Measurements from ENCODE around the gene SHANK1.

SHANK1 gene

DNA sequence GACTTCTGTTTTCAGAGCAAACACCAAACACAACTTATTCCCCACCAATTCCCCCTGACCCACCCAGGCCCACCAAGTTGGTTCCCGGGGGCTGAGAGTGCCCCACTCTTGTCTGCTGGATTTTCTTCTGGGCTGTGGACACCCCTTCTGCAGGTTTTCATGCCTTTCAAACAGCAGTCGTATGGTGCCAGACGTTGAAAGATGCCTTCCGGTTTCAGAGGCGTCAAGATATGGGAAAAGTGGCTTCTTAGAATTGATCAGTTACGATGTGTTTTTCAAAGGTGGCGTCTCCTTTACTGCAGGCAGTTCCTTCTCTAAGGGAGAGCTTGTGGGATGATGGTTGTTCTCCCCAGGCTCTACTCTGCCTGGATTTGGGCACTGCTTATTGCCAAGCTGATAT is 16.3 kb upstream of the SHANK1 start:
- WGBS (ENCODE audit: insufficient coverage), result 74% methylated on average over 6 of the region's 7 CpGs
- Histone ChIP-seq H3K4me3 (ENCODE audit: control insufficient read depth in 1 of 7, extremely low read depth in 1 of 7, insufficient read depth in 4 of 7, low read depth in 2 of 7, low read length in 6 of 7) (no peak overlapping the region), H3K9me3 (ENCODE audit: control extremely low read depth in 1 of 5, control insufficient read depth in 4 of 5, insufficient read depth in 2 of 5, low read depth in 1 of 5, low read length in 4 of 5) (no peaks in the 10 kb centered on the region), H3K27ac (ENCODE audit: insufficient read depth in 1 of 2, low read depth in 1 of 2, low read length in 2 of 2, poor library complexity in 1 of 2, severe bottlenecking in 2 of 2) (peak overlapping the region in 1 of 2 experiments; percentile 25), H3K27me3 (replicated peaks in 2 of 5; ENCODE audit: control insufficient read depth in 4 of 5, insufficient read depth in 5 of 5, low read length in 4 of 5) (peaks cover 0 to 45% (median 8%) of the 10 kb centered on the region in 5 experiments), H3K36me3 (ENCODE audit: control insufficient read depth in 4 of 4, insufficient read depth in 4 of 4, low read length in 3 of 4) (no peaks in the 10 kb centered on the region), H3K4me1 (ENCODE audit: control extremely low read depth in 1 of 4, control insufficient read depth in 4 of 4, insufficient read depth in 4 of 4, low read length in 3 of 4) (no peaks in the 10 kb centered on the region)
- POLR2A ChIA-PET, result no interaction called here
- CTCF ChIA-PET, result no interaction called here
- no peak for DNase-seq

DNA sequence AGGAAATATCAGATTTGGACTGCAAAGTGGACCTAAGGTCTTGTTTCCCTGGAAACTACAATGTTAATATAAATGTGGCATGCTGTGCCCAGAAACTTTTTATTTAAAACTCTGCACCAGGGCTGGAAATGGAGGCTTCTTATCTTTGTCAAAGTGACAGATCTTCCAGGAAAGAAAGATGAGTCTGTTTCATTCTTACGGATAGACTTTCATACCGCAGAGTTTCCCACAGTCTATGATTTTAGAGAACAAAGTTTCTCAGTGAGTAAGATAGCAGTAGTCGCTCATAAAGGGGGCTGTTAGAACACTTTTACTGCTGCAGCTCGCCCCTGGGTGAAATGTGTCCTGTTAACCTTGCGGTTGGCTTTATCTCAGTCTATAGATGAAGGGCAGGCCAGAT is 10.3 kb upstream of the SHANK1 start:
- no peak for DNase-seq
- 85% methylated on average over 3 of the region's 5 CpGs for WGBS (ENCODE audit: insufficient coverage)
- H3K9me3 ChIP-seq (ENCODE audit: control extremely low read depth in 1 of 5, control insufficient read depth in 4 of 5, insufficient read depth in 2 of 5, low read depth in 1 of 5, low read length in 4 of 5), result no peaks in the 10 kb centered on the region
- ChIA-PET CTCF (no interaction called here), POLR2A (no interaction called here)
- no peak overlapping the region for H3K27ac ChIP-seq (ENCODE audit: insufficient read depth in 1 of 2, low read depth in 1 of 2, low read length in 2 of 2, poor library complexity in 1 of 2, severe bottlenecking in 2 of 2)
- peaks cover 0 to 2% (median 0%) of the 10 kb centered on the region in 4 experiments for H3K36me3 ChIP-seq (ENCODE audit: control insufficient read depth in 4 of 4, insufficient read depth in 4 of 4, low read length in 3 of 4)
- peaks cover 5 to 24% (median 16%) of the 10 kb centered on the region in 4 experiments for H3K4me1 ChIP-seq (ENCODE audit: control extremely low read depth in 1 of 4, control insufficient read depth in 4 of 4, insufficient read depth in 4 of 4, low read length in 3 of 4)
- H3K4me3 ChIP-seq (ENCODE audit: control insufficient read depth in 1 of 7, extremely low read depth in 1 of 7, insufficient read depth in 4 of 7, low read depth in 2 of 7, low read length in 6 of 7), result no peak overlapping the region
- H3K27me3 ChIP-seq (replicated peaks in 2 of 5; ENCODE audit: control insufficient read depth in 4 of 5, insufficient read depth in 5 of 5, low read length in 4 of 5), result peaks cover 0 to 8% (median 2%) of the 10 kb centered on the region in 5 experiments

DNA sequence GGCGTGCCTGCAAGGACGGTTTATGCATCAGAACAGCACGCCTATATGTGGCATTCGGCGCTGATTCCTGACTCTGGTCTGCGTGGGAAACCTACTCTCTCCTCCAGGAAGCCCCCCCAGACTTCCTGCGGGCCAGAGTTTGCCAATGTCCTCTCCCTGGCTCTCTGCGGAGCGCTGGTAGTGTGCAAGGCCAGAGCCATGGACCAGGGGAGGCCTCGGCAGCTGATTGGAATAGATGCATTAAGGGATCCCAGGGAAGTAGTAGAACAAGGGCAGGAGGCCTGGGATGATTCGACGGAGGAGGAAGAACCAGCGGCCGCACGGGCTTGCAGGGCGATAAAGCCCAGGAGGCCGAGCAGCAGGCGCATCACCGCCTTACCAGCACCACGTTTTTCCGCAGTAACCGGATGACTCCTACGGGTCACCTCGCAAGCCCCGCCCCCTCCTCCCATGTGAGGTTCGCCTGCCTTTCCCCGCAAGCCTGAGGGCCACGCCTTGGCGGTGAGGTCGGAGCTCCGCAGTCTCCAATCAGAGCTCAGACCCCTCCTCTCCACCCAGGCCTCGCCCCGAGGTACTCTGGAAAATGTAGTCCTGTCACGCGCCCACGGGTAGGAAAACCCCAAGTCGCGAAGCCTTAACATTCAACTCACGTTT is 8.6 kb upstream of the SHANK1 start:
- ChIA-PET POLR2A (no interaction called here), CTCF (interaction anchor here (1.1 kb wide), 1 partner anchor 39 kb away, joined by 3 read pairs; no protein-coding TSS in a partner anchor)
- Histone ChIP-seq H3K27ac (ENCODE audit: insufficient read depth in 1 of 2, low read depth in 1 of 2, low read length in 2 of 2, poor library complexity in 1 of 2, severe bottlenecking in 2 of 2) (peak overlapping the region in 1 of 2 experiments; percentile 32), H3K9me3 (ENCODE audit: control extremely low read depth in 1 of 5, control insufficient read depth in 4 of 5, insufficient read depth in 2 of 5, low read depth in 1 of 5, low read length in 4 of 5) (no peaks in the 10 kb centered on the region), H3K4me3 (ENCODE audit: control insufficient read depth in 1 of 7, extremely low read depth in 1 of 7, insufficient read depth in 4 of 7, low read depth in 2 of 7, low read length in 6 of 7) (peak overlapping the region in 3 of 7 experiments; percentile 26 to 42 (median 29)), H3K36me3 (ENCODE audit: control insufficient read depth in 4 of 4, insufficient read depth in 4 of 4, low read length in 3 of 4) (peaks cover 0 to 2% (median 0%) of the 10 kb centered on the region in 4 experiments), H3K4me1 (ENCODE audit: control extremely low read depth in 1 of 4, control insufficient read depth in 4 of 4, insufficient read depth in 4 of 4, low read length in 3 of 4) (peaks cover 5 to 37% (median 27%) of the 10 kb centered on the region in 4 experiments), H3K27me3 (replicated peaks in 2 of 5; ENCODE audit: control insufficient read depth in 4 of 5, insufficient read depth in 5 of 5, low read length in 4 of 5) (peaks cover 0 to 11% (median 9%) of the 10 kb centered on the region in 5 experiments)
- WGBS (ENCODE audit: insufficient coverage), result 33% methylated on average over 24 of the region's 39 CpGs
- DNase-seq, result peak; percentile 88 to 94 (median 92)

DNA sequence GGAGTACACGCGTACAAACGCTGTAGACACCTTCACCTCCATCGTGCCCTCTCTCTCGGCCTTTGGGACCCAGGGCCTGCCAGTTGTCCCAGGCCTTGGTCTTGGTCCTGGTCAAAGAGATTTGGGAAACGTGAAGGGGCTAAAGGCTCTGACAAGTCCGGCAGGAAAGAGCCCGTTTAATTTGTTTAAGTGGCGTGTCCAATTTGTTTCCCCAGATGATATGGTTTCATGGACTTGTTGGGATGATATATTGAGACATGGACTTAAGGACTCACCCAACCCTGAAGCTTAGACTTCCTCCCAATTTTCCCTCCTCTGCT is 6.3 kb upstream of the SHANK1 start:
- peaks cover 5 to 52% (median 34%) of the 10 kb centered on the region in 4 experiments for H3K4me1 ChIP-seq (ENCODE audit: control extremely low read depth in 1 of 4, control insufficient read depth in 4 of 4, insufficient read depth in 4 of 4, low read length in 3 of 4)
- H3K9me3 ChIP-seq (ENCODE audit: control extremely low read depth in 1 of 5, control insufficient read depth in 4 of 5, insufficient read depth in 2 of 5, low read depth in 1 of 5, low read length in 4 of 5), result no peaks in the 10 kb centered on the region
- POLR2A ChIA-PET, result no interaction called here

DNA sequence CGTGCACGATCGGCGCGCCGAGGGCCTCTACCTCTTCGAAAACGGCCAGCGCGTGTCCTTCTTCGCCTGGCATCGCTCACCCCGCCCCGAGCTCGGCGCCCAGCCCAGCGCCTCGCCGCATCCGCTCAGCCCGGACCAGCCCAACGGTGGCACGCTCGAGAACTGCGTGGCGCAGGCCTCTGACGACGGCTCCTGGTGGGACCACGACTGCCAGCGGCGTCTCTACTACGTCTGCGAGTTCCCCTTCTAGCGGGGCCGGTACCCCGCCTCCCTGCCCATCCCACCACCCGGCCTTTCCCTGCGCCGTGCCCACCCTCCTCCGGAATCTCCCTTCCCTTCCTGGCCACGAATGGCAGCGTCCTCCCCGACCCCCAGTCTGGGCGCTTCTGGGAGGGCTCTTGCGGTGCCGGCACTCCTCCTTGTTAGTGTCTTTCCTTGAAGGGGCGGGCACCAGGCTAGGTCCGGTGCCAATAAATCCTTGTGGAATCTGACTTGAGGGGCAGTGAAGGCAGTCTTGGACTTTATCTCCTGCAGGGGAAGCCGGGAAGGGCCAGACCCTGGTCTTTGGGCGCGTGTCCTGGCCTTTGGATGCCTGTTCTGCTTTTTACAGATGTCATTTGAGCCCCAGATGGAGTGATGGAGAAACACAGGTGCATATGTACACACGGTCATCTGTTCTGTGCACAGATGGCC is 5.8 kb upstream of the SHANK1 start:
- Histone ChIP-seq H3K4me3 (ENCODE audit: control insufficient read depth in 1 of 7, extremely low read depth in 1 of 7, insufficient read depth in 4 of 7, low read depth in 2 of 7, low read length in 6 of 7) (peak overlapping the region; percentile 46 to 87 (median 68)), H3K9me3 (ENCODE audit: control extremely low read depth in 1 of 5, control insufficient read depth in 4 of 5, insufficient read depth in 2 of 5, low read depth in 1 of 5, low read length in 4 of 5) (no peaks in the 10 kb centered on the region), H3K36me3 (ENCODE audit: control insufficient read depth in 4 of 4, insufficient read depth in 4 of 4, low read length in 3 of 4) (peaks cover 0 to 2% (median 0%) of the 10 kb centered on the region in 4 experiments), H3K27ac (ENCODE audit: insufficient read depth in 1 of 2, low read depth in 1 of 2, low read length in 2 of 2, poor library complexity in 1 of 2, severe bottlenecking in 2 of 2) (peak overlapping the region in 1 of 2 experiments; percentile 78), H3K27me3 (replicated peaks in 2 of 5; ENCODE audit: control insufficient read depth in 4 of 5, insufficient read depth in 5 of 5, low read length in 4 of 5) (peaks cover 0 to 39% (median 22%) of the 10 kb centered on the region in 5 experiments), H3K4me1 (ENCODE audit: control extremely low read depth in 1 of 4, control insufficient read depth in 4 of 4, insufficient read depth in 4 of 4, low read length in 3 of 4) (peaks cover 5 to 57% (median 35%) of the 10 kb centered on the region in 4 experiments)
- WGBS (ENCODE audit: insufficient coverage), result 2% methylated on average over 49 of the region's 52 CpGs
- no peak for DNase-seq
- ChIA-PET CTCF (interaction anchor here (0.6 to 3.1 kb wide), 12 partner anchors 12 to 359 kb away, joined by 3 to 11 read pairs (median 5); no protein-coding TSS in a partner anchor), POLR2A (interaction anchor here (0.5 to 1.5 kb wide), 3 partner anchors 80 to 1761 kb away, joined by 3 to 5 read pairs (median 3); no protein-coding TSS in a partner anchor)

More for the DNA sequence above, 6.3 kb upstream of the SHANK1 start:
- DNase-seq, result no peak
- Histone ChIP-seq H3K4me3 (ENCODE audit: control insufficient read depth in 1 of 7, extremely low read depth in 1 of 7, insufficient read depth in 4 of 7, low read depth in 2 of 7, low read length in 6 of 7) (peak overlapping the region in 5 of 7 experiments; percentile 60 to 87 (median 71)), H3K27me3 (replicated peaks in 2 of 5; ENCODE audit: control insufficient read depth in 4 of 5, insufficient read depth in 5 of 5, low read length in 4 of 5) (peaks cover 0 to 34% (median 19%) of the 10 kb centered on the region in 5 experiments), H3K27ac (ENCODE audit: insufficient read depth in 1 of 2, low read depth in 1 of 2, low read length in 2 of 2, poor library complexity in 1 of 2, severe bottlenecking in 2 of 2) (peak overlapping the region in 1 of 2 experiments; percentile 78), H3K36me3 (ENCODE audit: control insufficient read depth in 4 of 4, insufficient read depth in 4 of 4, low read length in 3 of 4) (peaks cover 0 to 2% (median 0%) of the 10 kb centered on the region in 4 experiments)
- 74% methylated on average over 7 of the region's 9 CpGs for WGBS (ENCODE audit: insufficient coverage)
- CTCF ChIA-PET, result interaction anchor here (0.6 kb wide), 1 partner anchor 40 kb away, joined by 3 read pairs; no protein-coding TSS in a partner anchor

DNA sequence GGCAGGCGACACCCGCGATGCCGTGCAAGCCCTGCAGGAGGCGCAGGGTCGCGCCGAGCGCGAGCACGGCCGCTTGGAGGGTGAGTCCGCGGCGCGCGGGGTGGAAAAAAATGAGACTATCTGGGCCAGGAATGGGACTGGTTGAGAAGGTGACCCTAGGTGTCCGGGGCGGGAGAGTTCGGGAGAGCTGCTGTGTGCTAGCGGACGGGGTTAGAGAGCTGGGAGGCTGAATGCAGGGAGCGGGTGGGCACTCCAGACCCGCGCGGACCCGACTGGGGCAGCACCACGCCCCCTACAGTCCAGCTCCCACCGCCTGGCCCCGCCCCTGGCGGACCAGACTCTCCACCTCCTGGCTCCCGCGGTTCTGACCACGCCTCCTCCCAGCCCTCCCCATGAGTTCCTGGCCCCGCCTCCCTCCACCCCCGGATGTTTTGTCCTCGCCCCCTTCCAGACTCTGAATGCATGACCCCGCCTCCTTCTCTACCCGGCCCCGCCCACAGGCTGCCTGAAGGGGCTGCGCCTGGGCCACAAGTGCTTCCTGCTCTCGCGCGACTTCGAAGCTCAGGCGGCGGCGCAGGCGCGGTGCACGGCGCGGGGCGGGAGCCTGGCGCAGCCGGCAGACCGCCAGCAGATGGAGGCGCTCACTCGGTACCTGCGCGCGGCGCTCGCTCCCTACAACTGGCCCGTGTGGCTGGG is 5.1 kb upstream of the SHANK1 start:
- peaks cover 5 to 61% (median 36%) of the 10 kb centered on the region in 4 experiments for H3K4me1 ChIP-seq (ENCODE audit: control extremely low read depth in 1 of 4, control insufficient read depth in 4 of 4, insufficient read depth in 4 of 4, low read length in 3 of 4)
- H3K27me3 ChIP-seq (replicated peaks in 2 of 5; ENCODE audit: control insufficient read depth in 4 of 5, insufficient read depth in 5 of 5, low read length in 4 of 5), result peaks cover 0 to 44% (median 26%) of the 10 kb centered on the region in 5 experiments
- H3K9me3 ChIP-seq (ENCODE audit: control extremely low read depth in 1 of 5, control insufficient read depth in 4 of 5, insufficient read depth in 2 of 5, low read depth in 1 of 5, low read length in 4 of 5), result no peaks in the 10 kb centered on the region
- H3K36me3 ChIP-seq (ENCODE audit: control insufficient read depth in 4 of 4, insufficient read depth in 4 of 4, low read length in 3 of 4), result peaks cover 0 to 2% (median 0%) of the 10 kb centered on the region in 4 experiments
- H3K27ac ChIP-seq (ENCODE audit: insufficient read depth in 1 of 2, low read depth in 1 of 2, low read length in 2 of 2, poor library complexity in 1 of 2, severe bottlenecking in 2 of 2), result peak overlapping the region in 1 of 2 experiments; percentile 78
- DNase-seq, result peak; percentile 99 to 100 (median 99)
- H3K4me3 ChIP-seq (ENCODE audit: control insufficient read depth in 1 of 7, extremely low read depth in 1 of 7, insufficient read depth in 4 of 7, low read depth in 2 of 7, low read length in 6 of 7), result peak overlapping the region; percentile 54 to 87 (median 68)
- POLR2A ChIA-PET, result interaction anchor here (0.5 to 1.5 kb wide), 5 partner anchors 53 to 1760 kb away, joined by 3 to 5 read pairs (median 3); no protein-coding TSS in a partner anchor
- 0% methylated on average over 54 of the region's 65 CpGs for WGBS (ENCODE audit: insufficient coverage)
- CTCF ChIA-PET, result interaction anchor here (0.6 to 3.1 kb wide), 14 partner anchors 11 to 358 kb away, joined by 3 to 11 read pairs (median 4); partner anchors contain the start of gene ACP4
